Stimulated activated CD4-positive, alpha-beta T cell treated with anti-CD3 and anti-CD28 coated beads, Interleukin-4, amount 100 ng/mL, for 1 hour (primary cell): ENCODE results near the gene KLHL40.

Experiments
- DNase-seq: peaks from one replicate; pipeline ENCODE4 v3.0.0-alpha.2; 2020

The KLHL40 gene

GRCh38 chr3:42670670-42671069 lies 14.7 kb upstream of the KLHL40 start:
- DNase-seq = no peak

GRCh38 chr3:42672515-42672914 lies 12.8 kb upstream of the KLHL40 start:
- DNase-seq = no peak

GRCh38 chr3:42673082-42673481 lies 12.3 kb upstream of the KLHL40 start:
- no peak for DNase-seq

- DNase-seq = no peak
Measured at GRCh38 chr3:42674146-42674545, 11.2 kb upstream of the KLHL40 start.

DNA sequence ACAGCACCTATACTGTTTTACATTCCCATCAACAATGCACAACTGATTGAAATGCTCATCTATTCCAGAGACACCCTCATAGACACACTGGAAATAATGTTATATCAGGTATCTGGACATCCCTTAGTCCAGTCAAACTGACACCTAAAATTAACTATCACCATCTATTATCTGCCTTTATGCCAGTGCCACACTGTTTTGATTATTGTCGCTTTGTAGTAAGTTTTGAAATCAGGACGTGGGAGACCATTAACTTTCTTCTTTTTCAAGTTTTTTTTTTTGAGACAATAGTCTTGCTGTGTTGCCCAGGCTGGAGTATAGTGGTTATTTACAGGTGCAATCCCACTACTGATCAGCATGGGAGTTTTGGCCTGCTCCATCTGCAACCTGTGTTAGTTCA lies 9.4 kb upstream of the KLHL40 start:
- no peak for DNase-seq

- DNase-seq = no peak
Measured at GRCh38 chr3:42678447-42678846, 6.9 kb upstream of the KLHL40 start.

DNA sequence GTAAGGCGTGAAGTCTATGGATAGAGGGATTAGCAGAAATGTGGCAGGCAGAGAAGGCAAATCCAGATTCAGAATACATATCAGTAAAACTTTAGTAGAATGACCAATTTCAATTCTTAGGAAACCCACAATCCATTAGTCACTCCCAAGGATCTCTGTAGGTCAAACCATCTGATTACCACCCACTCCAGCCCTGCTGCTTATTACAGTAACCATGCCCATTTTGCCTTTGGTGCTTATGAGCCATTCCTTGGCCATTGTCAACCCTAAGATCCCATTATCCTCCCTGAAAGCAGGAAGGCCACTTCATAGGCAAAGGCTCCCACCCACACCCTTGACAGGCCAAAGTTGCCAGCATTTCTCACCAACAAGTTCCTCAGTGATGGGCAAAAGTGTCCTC lies 5.1 kb upstream of the KLHL40 start:
- DNase-seq = no peak

- DNase-seq = no peak
Measured at GRCh38 chr3:42680806-42681205, 4.5 kb upstream of the KLHL40 start.

GRCh38 chr3:42681361-42682038 lies 3.8 kb upstream of the KLHL40 start:
- DNase-seq = no peak

- no peak for DNase-seq
Measured at GRCh38 chr3:42682301-42683070, 2.9 kb upstream of the KLHL40 start.

DNA sequence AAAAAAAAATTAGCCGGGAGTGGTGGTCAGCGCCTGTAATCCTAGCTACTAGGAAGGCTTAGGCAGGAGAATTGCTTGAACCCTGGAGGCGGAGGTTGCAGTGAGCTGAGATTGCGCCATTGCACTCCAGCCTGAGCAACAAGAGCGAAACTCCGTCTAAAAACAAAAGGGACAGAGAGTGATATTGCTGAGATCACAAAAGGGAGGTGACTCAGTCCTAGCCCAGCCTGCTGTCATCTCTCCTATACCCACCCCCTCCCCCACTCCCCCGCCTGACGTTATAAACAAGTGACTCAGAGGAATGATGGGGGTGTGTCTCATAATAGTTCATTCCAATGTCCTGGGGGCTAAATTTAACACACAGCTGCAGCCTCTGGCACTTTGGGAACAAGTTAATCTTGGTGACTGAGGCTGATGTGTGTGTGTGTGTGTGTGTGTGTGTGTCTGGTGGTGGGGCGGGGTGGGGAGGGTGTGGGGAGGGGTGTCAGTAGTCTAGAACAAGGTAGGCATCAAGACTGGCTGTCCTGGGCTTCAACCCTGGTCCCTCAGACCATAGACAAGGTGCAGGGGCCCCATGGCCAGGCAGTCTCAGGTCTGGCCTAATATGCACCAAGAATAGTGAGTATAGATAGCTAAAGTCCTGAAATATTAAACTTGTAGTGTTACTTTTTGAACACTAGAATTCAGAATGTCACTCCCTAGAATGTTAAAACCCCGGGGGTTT lies 1.3 kb upstream of the KLHL40 start:
- DNase-seq = peak; percentile 47

GRCh38 chr3:42684632-42685362 lies 540 bp upstream of the KLHL40 start:
- no peak for DNase-seq

GRCh38 chr3:42685891-42686820 lies 819 bp downstream of the KLHL40 start:
- DNase-seq = no peak

GRCh38 chr3:42686832-42687650 lies 1.7 kb downstream of the KLHL40 start:
- no peak for DNase-seq

GRCh38 chr3:42688016-42688415 lies 2.7 kb downstream of the KLHL40 start:
- no peak for DNase-seq

GRCh38 chr3:42688487-42689420 lies 3.4 kb downstream of the KLHL40 start:
- DNase-seq = no peak

GRCh38 chr3:42689421-42690014 lies 4.2 kb downstream of the KLHL40 start:
- no peak for DNase-seq

GRCh38 chr3:42690191-42690590 lies 4.9 kb downstream of the KLHL40 start:
- DNase-seq = no peak
